ENCODE results near the gene MYH7. TPM values are rescaled to one million over a fixed set of nuclear protein-coding genes. Genes with fewer than 3 reads are reported as not detected.
"Not testable (repeated sequence)": the region's sequence is repeated elsewhere in the genome, so short reads cannot be mapped to it uniquely, and the experiment has no call there.

MYH7 gene
- total RNA-seq, 1 experiment from 2014 or later = 0.20 TPM

- H3K9me3 ChIP-seq (replicated peaks) = no peaks in the 10 kb centered on the region
- H3K4me3 ChIP-seq = no peak overlapping the region
- H3K27me3 ChIP-seq = no peaks in the 10 kb centered on the region
- H3K36me3 ChIP-seq = no peaks in the 10 kb centered on the region
- DNase-seq = no peak
- no peaks in the 10 kb centered on the region for H3K4me1 ChIP-seq
- no peak overlapping the region for H3K27ac ChIP-seq
These were observed 22.4 kb upstream of the MYH7 start for GRCh38 chr14:23457587-23458445.

- H3K27ac ChIP-seq; H3K9me3 ChIP-seq (replicated peaks); H3K4me1 ChIP-seq; H3K36me3 ChIP-seq; H3K4me3 ChIP-seq; H3K27me3 ChIP-seq: not testable (repeated sequence)
- peak in 1 of 2 experiments; percentile 45 for DNase-seq
These were observed 21.6 kb upstream of the MYH7 start for GRCh38 chr14:23456883-23457586.

- Histone ChIP-seq H3K27ac (no peak overlapping the region), H3K36me3 (no peaks in the 10 kb centered on the region), H3K4me1 (no peaks in the 10 kb centered on the region), H3K4me3 (no peak overlapping the region), H3K27me3 (peaks cover 7% of the 10 kb centered on the region; the same call in 1 of the 2 replicates), H3K9me3 (replicated peaks) (no peaks in the 10 kb centered on the region)
- no peak for DNase-seq
These were observed 19.0 kb upstream of the MYH7 start for GRCh38 chr14:23454445-23454856.

GRCh38 chr14:23452237-23452636 lies 16.8 kb upstream of the MYH7 start:
- DNase-seq = no peak
- no peak overlapping the region for H3K4me3 ChIP-seq
- peaks cover 9% of the 10 kb centered on the region; the same call in 1 of the 2 replicates for H3K27me3 ChIP-seq
- H3K36me3 ChIP-seq = no peaks in the 10 kb centered on the region
- no peaks in the 10 kb centered on the region for H3K9me3 ChIP-seq (replicated peaks)
- H3K4me1 ChIP-seq = no peaks in the 10 kb centered on the region
- H3K27ac ChIP-seq = no peak overlapping the region

GRCh38 chr14:23450379-23450778 lies 14.9 kb upstream of the MYH7 start:
- H3K27ac ChIP-seq = no peak overlapping the region
- H3K9me3 ChIP-seq (replicated peaks) = no peaks in the 10 kb centered on the region
- no peaks in the 10 kb centered on the region for H3K36me3 ChIP-seq
- H3K4me3 ChIP-seq = no peak overlapping the region
- no peak for DNase-seq
- H3K4me1 ChIP-seq = no peaks in the 10 kb centered on the region
- peaks cover 9% of the 10 kb centered on the region; the same call in 1 of the 2 replicates for H3K27me3 ChIP-seq

- no peaks in the 10 kb centered on the region for H3K9me3 ChIP-seq (replicated peaks)
- no peak for DNase-seq
- peaks cover 3% of the 10 kb centered on the region for H3K4me1 ChIP-seq
- no peaks in the 10 kb centered on the region for H3K36me3 ChIP-seq
- H3K27me3 ChIP-seq = peaks cover 9% of the 10 kb centered on the region; the same call in 1 of the 2 replicates
- H3K4me3 ChIP-seq = no peak overlapping the region
- H3K27ac ChIP-seq = no peak overlapping the region
These were observed 13.9 kb upstream of the MYH7 start for GRCh38 chr14:23449314-23449713.

- peaks cover 16% of the 10 kb centered on the region for H3K4me1 ChIP-seq
- no peak overlapping the region for H3K27ac ChIP-seq
- no peaks in the 10 kb centered on the region for H3K9me3 ChIP-seq (replicated peaks)
- H3K27me3 ChIP-seq = peaks cover 9% of the 10 kb centered on the region; the same call in 1 of the 2 replicates
- H3K4me3 ChIP-seq = no peak overlapping the region
- no peaks in the 10 kb centered on the region for H3K36me3 ChIP-seq
- no peak for DNase-seq
These were observed 12.2 kb upstream of the MYH7 start for GRCh38 chr14:23447361-23448350.

GRCh38 chr14:23446291-23446851 lies 10.9 kb upstream of the MYH7 start:
- H3K4me1 ChIP-seq = peaks cover 16% of the 10 kb centered on the region
- DNase-seq = no peak
- H3K27ac ChIP-seq = no peak overlapping the region

GRCh38 chr14:23445773-23446172 lies 10.3 kb upstream of the MYH7 start:
- DNase-seq = no peak
- H3K4me1 ChIP-seq = peaks cover 22% of the 10 kb centered on the region
- no peak overlapping the region for H3K4me3 ChIP-seq
- no peaks in the 10 kb centered on the region for H3K9me3 ChIP-seq (replicated peaks)
- H3K36me3 ChIP-seq = no peaks in the 10 kb centered on the region
- H3K27ac ChIP-seq = no peak overlapping the region
- H3K27me3 ChIP-seq = peaks cover 3% of the 10 kb centered on the region; the same call in 1 of the 2 replicates

More at GRCh38 chr14:23446291-23446851, 10.9 kb upstream of the MYH7 start:
- Histone ChIP-seq H3K27me3 (peaks cover 8% of the 10 kb centered on the region; the same call in 1 of the 2 replicates), H3K4me3 (no peak overlapping the region), H3K9me3 (replicated peaks) (no peaks in the 10 kb centered on the region), H3K36me3 (no peaks in the 10 kb centered on the region)

GRCh38 chr14:23444314-23444713 lies 8.9 kb upstream of the MYH7 start:
- Histone ChIP-seq H3K36me3 (no peaks in the 10 kb centered on the region), H3K4me1 (peaks cover 25% of the 10 kb centered on the region), H3K27me3 (0 out of 2 replicates have a peak, but pooled peaks cover under 1% of the 10 kb centered on the region), H3K9me3 (replicated peaks) (no peaks in the 10 kb centered on the region), H3K27ac (peak overlapping the region; percentile 16; the same call in 1 of the 2 replicates), H3K4me3 (no peak overlapping the region)
- DNase-seq = peak in 1 of 2 experiments; percentile 44

GRCh38 chr14:23443881-23444280 lies 8.4 kb upstream of the MYH7 start:
- H3K36me3 ChIP-seq = no peaks in the 10 kb centered on the region

GRCh38 chr14:23443411-23443812 lies 8.0 kb upstream of the MYH7 start:
- no peaks in the 10 kb centered on the region for H3K27me3 ChIP-seq
- no peaks in the 10 kb centered on the region for H3K36me3 ChIP-seq
- H3K4me1 ChIP-seq = peaks cover 32% of the 10 kb centered on the region
- no peak for DNase-seq
- no peaks in the 10 kb centered on the region for H3K9me3 ChIP-seq (replicated peaks)
- peak overlapping the region; percentile 16; the same call in 1 of the 2 replicates for H3K27ac ChIP-seq
- H3K4me3 ChIP-seq = no peak overlapping the region

More at GRCh38 chr14:23443881-23444280, 8.4 kb upstream of the MYH7 start:
- H3K27ac ChIP-seq = peak overlapping the region; percentile 16; the same call in 1 of the 2 replicates
- H3K4me1 ChIP-seq = peaks cover 29% of the 10 kb centered on the region
- H3K4me3 ChIP-seq = no peak overlapping the region
- no peaks in the 10 kb centered on the region for H3K9me3 ChIP-seq (replicated peaks)
- peak in 1 of 2 experiments; percentile 46 for DNase-seq
- no peaks in the 10 kb centered on the region for H3K27me3 ChIP-seq

- no peaks in the 10 kb centered on the region for H3K27me3 ChIP-seq
- DNase-seq = no peak
- no peak overlapping the region for H3K4me3 ChIP-seq
- no peaks in the 10 kb centered on the region for H3K36me3 ChIP-seq
- no peak overlapping the region for H3K27ac ChIP-seq
- no peaks in the 10 kb centered on the region for H3K9me3 ChIP-seq (replicated peaks)
- peaks cover 37% of the 10 kb centered on the region for H3K4me1 ChIP-seq
These were observed 7.4 kb upstream of the MYH7 start for GRCh38 chr14:23442721-23443356.
